HepG2 (cell line): ENCODE measurements around the gene FAF1. TPM values are rescaled to one million over a fixed set of nuclear protein-coding genes. Genes with fewer than 3 reads are reported as not detected.

ENCODE experiments used
- AGO1 ChIP-seq: fragments of 200-400 bp; formaldehyde crosslinking; IDR thresholded peaks from 2 replicates; pipeline ENCODE4 v1.6.1; 2017; ENCODE audit warnings: mild to moderate bottlenecking, low read depth, low read length, moderate library complexity; ENCODE audit not compliant: poor library complexity, severe bottlenecking
- CEBPG ChIP-seq: IDR thresholded peaks from 2 replicates; pipeline ENCODE4 v1.6.1; 2016
- CREB1 ChIP-seq, 2 experiments: fragments of 450-650 bp in 1 of 2; IDR thresholded peaks; 2 replicates each; pipeline ENCODE4 v1.6.1; 2016 to 2017; ENCODE audit warnings: control low read depth in 1 of 2, mild to moderate bottlenecking in 1 of 2, missing compliant biosample characterization in 1 of 2, missing genetic modification characterization in 1 of 2
- ETV5 ChIP-seq: IDR thresholded peaks from 2 replicates; pipeline ENCODE4 v1.6.1; 2018; ENCODE audit warnings: missing biosample characterization, missing genetic modification reagents, inconsistent platforms, borderline replicate concordance
- FOXM1 ChIP-seq: sonication (generic); formaldehyde crosslinking; IDR thresholded peaks from 2 replicates; pipeline ENCODE4 v1.5.0; 2020; ENCODE audit warnings: missing genetic modification reagents
- FOXO4 ChIP-seq: sonication (generic); formaldehyde crosslinking; conservative IDR thresholded peaks from 2 replicates; pipeline ENCODE4 v1.8.1; 2023; ENCODE audit warnings: missing genetic modification reagents
- HCFC1 ChIP-seq: fragments of 150-350 bp; IDR thresholded peaks from 2 replicates; pipeline ENCODE4 v1.6.1; 2014; ENCODE audit warnings: low read depth, low read length
- HIVEP1 ChIP-seq: sonication (generic); formaldehyde crosslinking; IDR thresholded peaks from 2 replicates; pipeline ENCODE4 v1.4.0; 2020; ENCODE audit warnings: mild to moderate bottlenecking, missing genetic modification reagents
- HNF1B ChIP-seq: sonication (generic); formaldehyde crosslinking; IDR thresholded peaks from 2 replicates; pipeline ENCODE4 v1.5.1; 2020; ENCODE audit warnings: mild to moderate bottlenecking, moderate library complexity, missing genetic modification reagents
- HOXA9 ChIP-seq: sonication (generic); formaldehyde crosslinking; IDR thresholded peaks from 2 replicates; pipeline ENCODE4 v1.8.1; 2022; ENCODE audit warnings: missing genetic modification reagents, mild to moderate bottlenecking, moderate library complexity, borderline replicate concordance
- KMT2A ChIP-seq: sonication (generic); formaldehyde crosslinking; IDR thresholded peaks from 2 replicates; pipeline ENCODE4 v1.4.0; 2020; ENCODE audit warnings: missing genetic modification reagents
- KMT2B ChIP-seq: IDR thresholded peaks from 2 replicates; pipeline ENCODE4 v1.6.1; 2016; ENCODE audit warnings: missing genetic modification reagents, missing compliant biosample characterization
- NFE2L2 ChIP-seq: fragments of 150-350 bp; IDR thresholded peaks from 2 replicates; pipeline ENCODE4 v1.6.1; 2014; ENCODE audit warnings: low read length
- NFYC ChIP-seq: IDR thresholded peaks from 2 replicates; pipeline ENCODE4 v1.6.1; 2016; ENCODE audit warnings: missing genetic modification reagents, missing compliant biosample characterization
- RELA ChIP-seq: sonication (generic); formaldehyde crosslinking; IDR thresholded peaks from 2 replicates; pipeline ENCODE4 v1.4.0; 2020; ENCODE audit warnings: missing genetic modification reagents
- SAP130 ChIP-seq: IDR thresholded peaks from 2 replicates; pipeline ENCODE4 v1.6.1; 2016; ENCODE audit warnings: low read depth
- TP53 ChIP-seq: sonication (generic); formaldehyde crosslinking; conservative IDR thresholded peaks from 2 replicates; pipeline ENCODE4 v1.4.0; 2020; ENCODE audit warnings: missing genetic modification reagents
- U2AF1 ChIP-seq: fragments of 200-400 bp; formaldehyde crosslinking; optimal IDR thresholded peaks from 2 replicates; pipeline ENCODE3; 2017; ENCODE audit warnings: mild to moderate bottlenecking, low read depth, low read length
- ZBTB34 ChIP-seq: sonication (generic); formaldehyde crosslinking; IDR thresholded peaks from 2 replicates; pipeline ENCODE4 v1.8.0; 2022; ENCODE audit warnings: mild to moderate bottlenecking, missing genetic modification reagents
- ZBTB4 ChIP-seq: sonication (generic); formaldehyde crosslinking; IDR thresholded peaks from 2 replicates; pipeline ENCODE4 v1.4.0; 2020; ENCODE audit warnings: missing genetic modification reagents, mild to moderate bottlenecking, borderline replicate concordance
- ZNF17 ChIP-seq: sonication (generic); formaldehyde crosslinking; IDR thresholded peaks from 2 replicates; pipeline ENCODE4 v1.5.0; 2020; ENCODE audit warnings: mild to moderate bottlenecking, missing genetic modification reagents
- ZNF709 ChIP-seq: sonication (generic); formaldehyde crosslinking; IDR thresholded peaks from 2 replicates; pipeline ENCODE4 v1.5.0; 2020; ENCODE audit warnings: mild to moderate bottlenecking, missing genetic modification reagents
- polyA plus RNA-seq, 8 experiments: library from polyadenylated mRNA; depleted of rRNA in 3 of 8; stranded (reverse) in 7 of 8; unstranded in 1 of 8; fragments of >200 nt; fragmentation: Illumina TruSeq in 4 of 8; extraction: Trizol in 4 of 8; gene quantifications; 2 replicates each; pipeline versions ENCODE4 v1.2.1 to v1.2.3, GENCODE V29; 2011 to 2016; ENCODE audit warnings: low read depth in 4 of 8, missing spikeins in 1 of 8, mixed read lengths in 1 of 8; ENCODE audit not compliant: insufficient read depth in 1 of 8
- total RNA-seq, 5 experiments: library from RNA; depleted of rRNA; stranded (reverse); fragments of >200 nt; fragmentation: Illumina TruSeq; extraction: Trizol; gene quantifications; 2 replicates each; pipeline ENCODE4 v1.2.3, GENCODE V29; 2016; ENCODE audit warnings: low read depth in 1 of 5

The FAF1 gene
- total and polyA plus RNA-seq, 2 of the 13 experiments (the other 11 are each of a cell fraction or from before 2014, with no cell fraction given) = 19.4 to 63.3 TPM

- TF ChIP-seq ZBTB4 = no peak
- no peak for TF ChIP-seq U2AF1
- no peak for TF ChIP-seq RELA (CRISPR knock-in tag)
- TF ChIP-seq FOXO4 (CRISPR knock-in tag) = 0 out of 2 replicates have a peak, but pooled peaks have one; percentile 64
- 0 out of 2 replicates have a peak, but pooled peaks have one; percentile 35 for TF ChIP-seq KMT2B (CRISPR knock-in tag)
- no peak for TF ChIP-seq CREB1 (IDR thresholded peaks at IDR 0.05)
- TF ChIP-seq CREB1 (CRISPR knock-in tag; IDR thresholded peaks at IDR 0.05) = 0 out of 2 replicates have a peak, but pooled peaks have one; percentile 54
- TF ChIP-seq AGO1 = no peak
- no peak for TF ChIP-seq HNF1B (CRISPR knock-in tag)
- no peak for TF ChIP-seq ZNF709 (CRISPR knock-in tag)
- TF ChIP-seq ZBTB34 (CRISPR knock-in tag) = no peak
- no peak for TF ChIP-seq NFE2L2
- TF ChIP-seq ETV5 (CRISPR knock-in tag) = no peak
- no peak for TF ChIP-seq HOXA9 (CRISPR knock-in tag)
- no peak for TF ChIP-seq ZNF17
- TF ChIP-seq HCFC1 = no peak
- peak; percentile 32; the same call in 1 of the 2 replicates for TF ChIP-seq CEBPG (CRISPR knock-in tag)
- TF ChIP-seq FOXM1 (CRISPR knock-in tag) = no peak
- no peak for TF ChIP-seq HIVEP1 (CRISPR knock-in tag)
- TF ChIP-seq TP53 (CRISPR knock-in tag) = no peak
- 0 out of 2 replicates have a peak, but pooled peaks have one; percentile 34 for TF ChIP-seq KMT2A (CRISPR knock-in tag)
- TF ChIP-seq SAP130 (CRISPR knock-in tag) = peak; percentile 19; the same call in 1 of the 2 replicates
- TF ChIP-seq NFYC (CRISPR knock-in tag) = no peak
Observed at GRCh38 chr1:50976890-50977574, 17.0 kb upstream of the FAF1 start (continued).
